ENCODE measurements around the gene IER5. TPM values are rescaled to one million over a fixed set of nuclear protein-coding genes. Genes with fewer than 3 reads are reported as not detected.
"Not testable (repeated sequence)": the region's sequence is repeated elsewhere in the genome, so short reads cannot be mapped to it uniquely, and the experiment has no call there.

The IER5 gene
- total RNA-seq, 1 donor from 2014 or later, result 48.6 TPM

DNA sequence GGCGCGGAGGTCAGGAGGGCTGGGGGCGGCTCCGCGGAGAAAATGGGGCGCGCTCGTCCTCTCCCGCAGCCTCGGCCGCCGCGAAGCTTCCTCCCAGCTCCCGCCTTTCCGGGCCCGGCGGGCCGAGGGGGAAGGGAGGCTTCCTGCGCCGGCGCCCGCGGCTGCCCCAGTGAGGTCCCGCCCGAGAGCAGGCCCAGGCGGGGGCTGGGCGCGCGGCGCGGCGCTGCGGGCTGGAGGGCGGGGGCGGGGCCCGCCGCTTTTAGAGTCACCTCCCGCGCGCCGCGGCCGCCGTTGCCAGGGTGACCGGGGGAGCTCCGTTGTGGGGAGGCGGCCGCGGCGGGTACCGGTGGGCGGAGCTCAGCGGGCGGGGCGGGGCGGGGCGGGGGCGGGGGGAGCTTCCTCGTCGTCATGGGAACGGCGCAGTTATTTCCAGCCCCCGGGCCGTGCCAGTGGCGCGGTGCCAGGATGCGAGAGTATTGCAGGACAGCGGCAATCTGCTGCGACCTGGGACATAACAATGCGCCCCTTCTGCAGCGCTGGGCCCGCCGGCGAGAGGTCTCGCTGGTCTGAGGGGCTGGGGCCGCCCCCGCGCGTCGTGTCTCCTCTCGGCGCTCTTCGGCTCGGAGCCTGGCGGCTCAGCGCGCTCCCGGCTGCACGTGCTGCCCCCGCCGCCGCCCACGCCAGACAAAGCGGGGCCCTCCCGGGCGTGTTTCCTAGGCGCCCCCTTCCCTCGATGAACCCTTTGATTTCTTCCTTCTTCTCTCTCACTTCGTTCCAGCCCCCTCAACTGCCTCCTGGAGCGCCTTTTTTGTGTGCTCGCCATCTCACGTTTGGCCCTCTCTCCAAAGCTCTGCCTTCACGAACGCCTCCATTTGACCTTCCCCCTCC, 16.9 kb downstream of the IER5 start:
- Mint-ChIP-seq H3K4me1 (peaks cover 73% of the 10 kb centered on the region), H3K27ac (peak overlapping the region; percentile 90), H3K4me3 (peak overlapping the region; percentile 86), H3K27me3 (peaks cover 40% of the 10 kb centered on the region), H3K9me3 (no peaks in the 10 kb centered on the region), H3K36me3 (ENCODE audit: low read depth) (no peaks in the 10 kb centered on the region)
- DNase-seq, result peak; percentile 97
- intact Hi-C loops (cut with micrococcal nuclease), result loop anchor here (1.0 to 2.0 kb wide), 2 partner anchors 17 to 475 kb away; partner anchors contain the start of gene IER5

GRCh38 chr1:181106022-181106312, 17.5 kb downstream of the IER5 start:
- Mint-ChIP-seq H3K4me1 (peaks cover 67% of the 10 kb centered on the region), H3K36me3 (ENCODE audit: low read depth) (no peaks in the 10 kb centered on the region), H3K27me3 (peaks cover 41% of the 10 kb centered on the region), H3K4me3 (peak overlapping the region; percentile 86), H3K27ac (peak overlapping the region; percentile 90), H3K9me3 (no peaks in the 10 kb centered on the region)
- intact Hi-C loops (cut with micrococcal nuclease), result no loop called here
- DNase-seq, result no peak

- DNase-seq, result no peak
- Mint-ChIP-seq H3K36me3 (ENCODE audit: low read depth) (no peaks in the 10 kb centered on the region), H3K27me3 (peaks cover 46% of the 10 kb centered on the region), H3K4me1 (peaks cover 62% of the 10 kb centered on the region), H3K9me3 (no peaks in the 10 kb centered on the region), H3K4me3 (no peak overlapping the region), H3K27ac (no peak overlapping the region)
- intact Hi-C loops (cut with micrococcal nuclease), result no loop called here
Observed at GRCh38 chr1:181106479-181106878, 18.0 kb downstream of the IER5 start.

DNA sequence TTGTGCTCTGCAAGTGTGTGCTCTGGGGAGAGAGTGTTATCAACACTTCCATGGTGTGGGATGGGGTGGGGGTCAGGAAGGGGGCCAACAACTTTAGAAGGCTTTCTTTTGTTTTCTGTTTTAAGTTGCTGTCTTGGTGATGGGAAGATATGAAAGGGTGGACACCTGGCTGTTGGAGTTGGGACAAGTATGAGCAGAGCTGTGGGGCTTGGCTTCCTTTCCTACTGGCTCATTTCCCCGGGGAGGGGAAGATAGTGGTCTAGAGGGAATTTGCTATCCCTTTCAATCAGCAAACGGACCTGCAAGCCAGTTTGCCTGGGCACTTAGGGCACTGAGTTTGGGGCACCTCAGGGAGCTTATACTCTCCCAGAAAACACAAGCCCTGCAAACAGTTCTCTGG, 19.2 kb downstream of the IER5 start:
- Mint-ChIP-seq H3K4me1 (peaks cover 56% of the 10 kb centered on the region), H3K27ac (no peak overlapping the region), H3K36me3 (ENCODE audit: low read depth) (no peaks in the 10 kb centered on the region), H3K9me3 (no peaks in the 10 kb centered on the region), H3K4me3 (no peak overlapping the region), H3K27me3 (peaks cover 49% of the 10 kb centered on the region)
- DNase-seq, result no peak
- intact Hi-C loops (cut with micrococcal nuclease), result loop anchor here (1.0 kb wide), 1 partner anchor 27 kb away; no protein-coding TSS in a partner anchor

- Mint-ChIP-seq H3K4me1 (peaks cover 51% of the 10 kb centered on the region), H3K9me3 (no peaks in the 10 kb centered on the region), H3K36me3 (ENCODE audit: low read depth) (no peaks in the 10 kb centered on the region), H3K27ac (peak overlapping the region; percentile 46), H3K27me3 (peaks cover 49% of the 10 kb centered on the region), H3K4me3 (no peak overlapping the region)
- intact Hi-C loops (cut with micrococcal nuclease), result no loop called here
- no peak for DNase-seq
Observed at GRCh38 chr1:181108304-181108867, 19.9 kb downstream of the IER5 start.

DNA sequence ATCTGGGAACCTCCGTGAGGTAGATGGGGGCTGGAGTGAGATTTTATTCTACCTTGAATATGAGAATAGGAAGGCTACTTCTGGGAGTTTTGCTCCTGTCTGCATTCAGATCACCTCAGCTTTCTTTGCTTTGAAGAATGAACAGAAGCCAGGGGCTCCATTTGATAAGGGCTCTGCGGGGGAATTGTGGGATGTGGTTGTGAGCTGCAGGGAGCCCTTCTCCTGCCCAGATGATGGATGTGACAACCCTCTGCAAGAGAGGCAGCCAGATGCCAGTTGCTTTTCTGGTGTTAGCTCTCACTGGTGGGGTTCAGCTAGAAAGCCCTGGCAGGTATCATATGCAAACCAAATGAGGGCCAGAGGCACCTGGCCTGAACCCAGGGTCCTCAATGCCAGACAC, 21.5 kb downstream of the IER5 start:
- no peaks in the 10 kb centered on the region for H3K9me3 Mint-ChIP-seq
- H3K36me3 Mint-ChIP-seq (ENCODE audit: low read depth), result no peaks in the 10 kb centered on the region
- peaks cover 39% of the 10 kb centered on the region for H3K4me1 Mint-ChIP-seq
- peaks cover 49% of the 10 kb centered on the region for H3K27me3 Mint-ChIP-seq
- H3K4me3 Mint-ChIP-seq, result no peak overlapping the region
- no peak overlapping the region for H3K27ac Mint-ChIP-seq
- intact Hi-C loops (cut with micrococcal nuclease), result no loop called here
- no peak for DNase-seq

DNA sequence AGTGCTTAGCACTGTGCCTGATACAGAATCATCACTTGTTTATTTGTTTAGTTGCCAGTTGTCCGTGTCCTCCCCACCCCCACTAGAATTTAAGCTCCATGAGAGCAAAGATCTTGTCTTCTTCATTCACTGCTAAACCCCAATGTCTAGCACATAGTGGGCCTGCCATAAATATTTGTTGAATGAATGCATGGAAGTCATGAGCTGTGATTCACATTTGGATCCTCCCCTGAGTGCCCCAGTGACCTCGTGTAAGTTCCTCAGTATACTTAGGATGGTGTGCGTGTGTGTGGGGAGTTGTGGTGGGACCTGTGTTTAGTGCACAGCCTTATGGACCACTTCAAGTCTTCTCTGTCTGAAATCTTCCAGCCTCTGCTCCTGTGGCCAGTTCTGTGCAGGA, 23.1 kb downstream of the IER5 start:
- no peaks in the 10 kb centered on the region for H3K36me3 Mint-ChIP-seq (ENCODE audit: low read depth)
- H3K4me1 Mint-ChIP-seq, result peaks cover 32% of the 10 kb centered on the region
- intact Hi-C loops (cut with micrococcal nuclease), result no loop called here
- no peaks in the 10 kb centered on the region for H3K9me3 Mint-ChIP-seq
- no peak overlapping the region for H3K27ac Mint-ChIP-seq
- peaks cover 43% of the 10 kb centered on the region for H3K27me3 Mint-ChIP-seq
- DNase-seq, result no peak
- no peak overlapping the region for H3K4me3 Mint-ChIP-seq

- H3K36me3 Mint-ChIP-seq (ENCODE audit: low read depth), result no peaks in the 10 kb centered on the region
Observed at GRCh38 chr1:181112071-181112929, 23.8 kb downstream of the IER5 start.

GRCh38 chr1:181113059-181113641, 24.6 kb downstream of the IER5 start:
- Mint-ChIP-seq H3K27ac (no peak overlapping the region), H3K27me3 (peaks cover 27% of the 10 kb centered on the region), H3K9me3 (no peaks in the 10 kb centered on the region), H3K36me3 (ENCODE audit: low read depth) (no peaks in the 10 kb centered on the region), H3K4me1 (peaks cover 16% of the 10 kb centered on the region), H3K4me3 (no peak overlapping the region)
- intact Hi-C loops (cut with micrococcal nuclease), result no loop called here
- no peak for DNase-seq

More at GRCh38 chr1:181112071-181112929, 23.8 kb downstream of the IER5 start:
- H3K27ac Mint-ChIP-seq, result peak overlapping the region; percentile 14
- DNase-seq, result no peak
- no peak overlapping the region for H3K4me3 Mint-ChIP-seq
- intact Hi-C loops (cut with micrococcal nuclease), result no loop called here
- peaks cover 36% of the 10 kb centered on the region for H3K27me3 Mint-ChIP-seq
- peaks cover 24% of the 10 kb centered on the region for H3K4me1 Mint-ChIP-seq
- H3K9me3 Mint-ChIP-seq, result no peaks in the 10 kb centered on the region

GRCh38 chr1:181114574-181115367, 26.3 kb downstream of the IER5 start:
- intact Hi-C loops (cut with micrococcal nuclease), result no loop called here
- peaks cover 9% of the 10 kb centered on the region for H3K4me1 Mint-ChIP-seq

DNA sequence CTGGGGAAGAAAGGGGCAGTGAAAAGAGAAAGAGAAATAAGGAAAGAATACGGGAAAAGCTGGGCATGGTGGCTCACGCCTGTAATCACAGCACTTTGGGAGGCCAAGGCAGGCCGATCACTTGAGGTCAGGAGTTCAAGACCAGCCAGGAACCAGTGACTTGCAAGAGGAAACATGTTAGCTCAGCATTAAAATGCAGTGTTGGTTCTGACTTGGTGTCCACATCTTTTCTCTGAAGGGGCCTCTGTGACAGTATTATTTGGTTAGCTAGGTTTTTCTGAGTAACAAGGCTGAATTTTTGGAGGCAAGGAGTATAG, 26.8 kb downstream of the IER5 start:
- Mint-ChIP-seq H3K4me1 (peaks cover 8% of the 10 kb centered on the region), H3K27me3 (peaks cover 18% of the 10 kb centered on the region), H3K9me3 (no peaks in the 10 kb centered on the region), H3K27ac (no peak overlapping the region), H3K36me3 (ENCODE audit: low read depth) (no peaks in the 10 kb centered on the region), H3K4me3 (no peak overlapping the region)
- intact Hi-C loops (cut with micrococcal nuclease), result no loop called here
- no peak for DNase-seq

More at GRCh38 chr1:181114574-181115367, 26.3 kb downstream of the IER5 start:
- Mint-ChIP-seq H3K27me3 (peaks cover 23% of the 10 kb centered on the region), H3K27ac (no peak overlapping the region), H3K4me3 (no peak overlapping the region), H3K36me3 (ENCODE audit: low read depth) (no peaks in the 10 kb centered on the region), H3K9me3 (no peaks in the 10 kb centered on the region)
- no peak for DNase-seq

DNA sequence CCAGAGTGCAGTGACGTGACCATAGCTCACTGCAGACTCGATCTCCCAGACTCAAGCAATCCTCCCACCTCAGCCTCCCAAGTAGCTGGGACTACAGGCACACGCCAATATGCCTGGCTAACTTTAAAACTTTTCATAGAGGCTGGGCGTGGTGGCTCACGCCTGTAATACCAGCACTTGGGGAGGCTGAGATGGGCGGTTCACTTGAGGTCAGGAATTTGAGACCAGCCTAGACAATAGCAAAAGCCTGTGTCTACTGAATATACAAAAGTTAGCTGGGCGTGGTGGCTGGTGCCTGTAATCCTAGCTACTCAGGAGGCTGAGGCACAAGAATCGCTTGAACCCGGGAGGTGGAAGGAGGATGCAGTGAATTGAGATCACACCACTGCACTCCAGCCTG, 27.5 kb downstream of the IER5 start:
- H3K36me3 Mint-ChIP-seq (ENCODE audit: low read depth); H3K4me3 Mint-ChIP-seq; H3K4me1 Mint-ChIP-seq; H3K27ac Mint-ChIP-seq; DNase-seq; intact Hi-C loops (cut with micrococcal nuclease); H3K9me3 Mint-ChIP-seq: not testable (repeated sequence)
- peaks cover 17% of the 10 kb centered on the region for H3K27me3 Mint-ChIP-seq

GRCh38 chr1:181116819-181117390, 28.4 kb downstream of the IER5 start:
- DNase-seq, result no peak
- H3K27ac Mint-ChIP-seq, result no peak overlapping the region
- intact Hi-C loops (cut with micrococcal nuclease), result no loop called here
- H3K4me3 Mint-ChIP-seq, result no peak overlapping the region
- H3K36me3 Mint-ChIP-seq (ENCODE audit: low read depth), result no peaks in the 10 kb centered on the region
- H3K4me1 Mint-ChIP-seq, result peaks cover 8% of the 10 kb centered on the region
- H3K27me3 Mint-ChIP-seq, result peaks cover 9% of the 10 kb centered on the region
- no peaks in the 10 kb centered on the region for H3K9me3 Mint-ChIP-seq

Data from activated CD4-positive, alpha-beta T cell treated with anti-CD3 and anti-CD28 coated beads, Interleukin-2, amount 10 ng/mL, durations not matched to agents 24 days and 14 days (primary cell).